OCI-LY7 (cell line): ENCODE results near the gene CD247.

Experiments used
- EZH2phosphoT487 ChIP-seq: fragments of 200-600 bp; sonication (generic); IDR thresholded peaks from 2 replicates; pipeline ENCODE4 v1.6.1; 2018; ENCODE audit warnings: low read depth, borderline replicate concordance, mild to moderate bottlenecking, mixed run types, antibody characterized with exemption, low read length, moderate library complexity, mixed read lengths
- TF ChIP-seq, protein P1 (sequence below): fragments of 200-600 bp; sonication (generic); conservative IDR thresholded peaks from 2 replicates; pipeline ENCODE4 v1.5.1; 2014; ENCODE audit warnings: mild to moderate bottlenecking, antibody characterized with exemption, low read length, moderate library complexity, mixed read lengths

DNA sequence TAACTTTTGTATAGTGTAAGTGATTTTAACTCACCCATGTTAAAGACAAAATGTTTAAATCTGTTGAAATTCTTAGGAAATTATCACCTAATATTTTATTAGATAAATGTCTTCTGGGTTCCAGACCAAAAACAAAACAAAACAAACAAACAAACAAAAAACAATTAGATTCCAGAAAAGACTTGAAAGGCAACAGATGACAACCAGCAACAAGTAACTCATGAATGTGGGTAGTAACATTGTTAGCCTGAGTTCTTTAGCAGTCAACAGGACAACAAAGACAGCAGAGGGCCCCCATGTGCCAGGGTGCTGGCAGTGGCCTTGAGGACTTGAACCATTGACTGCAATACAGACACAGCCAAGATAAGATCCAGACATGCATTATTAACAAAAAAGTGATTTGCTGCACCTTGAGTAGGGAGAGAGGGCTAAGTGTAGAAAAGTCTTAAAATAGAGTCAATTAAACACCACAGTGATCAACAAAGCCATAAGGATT is 2.4 kb upstream of the CD247 start:
- TF ChIP-seq, protein P1, sequence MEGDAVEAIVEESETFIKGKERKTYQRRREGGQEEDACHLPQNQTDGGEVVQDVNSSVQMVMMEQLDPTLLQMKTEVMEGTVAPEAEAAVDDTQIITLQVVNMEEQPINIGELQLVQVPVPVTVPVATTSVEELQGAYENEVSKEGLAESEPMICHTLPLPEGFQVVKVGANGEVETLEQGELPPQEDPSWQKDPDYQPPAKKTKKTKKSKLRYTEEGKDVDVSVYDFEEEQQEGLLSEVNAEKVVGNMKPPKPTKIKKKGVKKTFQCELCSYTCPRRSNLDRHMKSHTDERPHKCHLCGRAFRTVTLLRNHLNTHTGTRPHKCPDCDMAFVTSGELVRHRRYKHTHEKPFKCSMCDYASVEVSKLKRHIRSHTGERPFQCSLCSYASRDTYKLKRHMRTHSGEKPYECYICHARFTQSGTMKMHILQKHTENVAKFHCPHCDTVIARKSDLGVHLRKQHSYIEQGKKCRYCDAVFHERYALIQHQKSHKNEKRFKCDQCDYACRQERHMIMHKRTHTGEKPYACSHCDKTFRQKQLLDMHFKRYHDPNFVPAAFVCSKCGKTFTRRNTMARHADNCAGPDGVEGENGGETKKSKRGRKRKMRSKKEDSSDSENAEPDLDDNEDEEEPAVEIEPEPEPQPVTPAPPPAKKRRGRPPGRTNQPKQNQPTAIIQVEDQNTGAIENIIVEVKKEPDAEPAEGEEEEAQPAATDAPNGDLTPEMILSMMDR: peak; percentile 57
- no peak for TF ChIP-seq EZH2phosphoT487
